Retinal pigment epithelial cell (primary cell): ENCODE results near the gene MFSD8.
"Not testable (repeated sequence)": the region's sequence is repeated elsewhere in the genome, so short reads cannot be mapped to it uniquely, and the experiment has no call there.

Experiments
- DNase-seq: peaks from one replicate; pipeline ENCODE4 v3.0.0-alpha.2; 2010; ENCODE audit warnings: low read depth
- H3K4me3 ChIP-seq: 2 replicates; pipeline ENCODE4 v1.5.1; 2011; ENCODE audit warnings: mild to moderate bottlenecking, low read length, control low read depth, moderate library complexity
- CTCF ChIP-seq: conservative IDR thresholded peaks from 2 replicates; pipeline ENCODE4 v1.5.1; 2011; ENCODE audit warnings: low read depth, low read length, control low read depth, inconsistent platforms

Gene MFSD8

GRCh38 chr4:127968586-127968985 lies 3.6 kb upstream of the MFSD8 start:
- H3K4me3 ChIP-seq, result no peak overlapping the region
- DNase-seq, result no peak
- no peak for TF ChIP-seq CTCF

- TF ChIP-seq CTCF, result no peak
Measured at GRCh38 chr4:127967141-127967775, 2.3 kb upstream of the MFSD8 start.

GRCh38 chr4:127965803-127966175 lies 816 bp upstream of the MFSD8 start:
- peak; percentile 3 for DNase-seq
- no peak for TF ChIP-seq CTCF
- H3K4me3 ChIP-seq, result peak overlapping the region; percentile 98

More at GRCh38 chr4:127967141-127967775, 2.3 kb upstream of the MFSD8 start:
- DNase-seq, result no peak
- H3K4me3 ChIP-seq, result no peak overlapping the region

GRCh38 chr4:127964426-127965061 lies 429 bp downstream of the MFSD8 start:
- not testable (repeated sequence) for DNase-seq
- peak overlapping the region; percentile 98 for H3K4me3 ChIP-seq

- peak overlapping the region; percentile 98 for H3K4me3 ChIP-seq
- DNase-seq, result not testable (repeated sequence)
Measured at GRCh38 chr4:127963633-127964398, 1.2 kb downstream of the MFSD8 start.

GRCh38 chr4:127959794-127960193 lies 5.2 kb downstream of the MFSD8 start:
- peak; percentile 9 for DNase-seq
- no peak overlapping the region for H3K4me3 ChIP-seq
- TF ChIP-seq CTCF, result no peak

- TF ChIP-seq CTCF, result no peak
- no peak for DNase-seq
- no peak overlapping the region for H3K4me3 ChIP-seq
Measured at GRCh38 chr4:127957105-127957504, 7.9 kb downstream of the MFSD8 start.

GRCh38 chr4:127936974-127937373 lies 28.0 kb downstream of the MFSD8 start:
- DNase-seq, result no peak
- TF ChIP-seq CTCF, result no peak
- H3K4me3 ChIP-seq, result no peak overlapping the region

- H3K4me3 ChIP-seq, DNase-seq: not testable (repeated sequence)
Measured at GRCh38 chr4:127931836-127932235, 33.1 kb downstream of the MFSD8 start.
